ENCODE results near the gene DGKE.

Gene DGKE

GRCh38 chr17:56835264-56835585 lies 1.3 kb downstream of the DGKE start:
- H3K9me3 ChIP-seq (ENCODE audit: low read length) = no peaks in the 10 kb centered on the region
- no peaks in the 10 kb centered on the region for H3K27me3 ChIP-seq (ENCODE audit: insufficient read depth, low read length)
- peak overlapping the region; percentile 91 for H3K4me2 ChIP-seq (ENCODE audit: low read length)
- no peaks in the 10 kb centered on the region for H4K20me1 ChIP-seq (ENCODE audit: insufficient read depth, low read length)
- TF ChIP-seq EZH2 (IDR thresholded peaks at IDR 0.05; ENCODE audit: borderline replicate concordance, low read length) = no peak
- TF ChIP-seq CTCF (IDR thresholded peaks at IDR 0.05; ENCODE audit: low read length) = no peak
- H3K79me2 ChIP-seq (ENCODE audit: insufficient read depth, low read length) = peaks cover 23% of the 10 kb centered on the region
- peak overlapping the region; percentile 5 for H3K27ac ChIP-seq (ENCODE audit: low read depth, low read length, poor library complexity, severe bottlenecking)
- H3K36me3 ChIP-seq (ENCODE audit: insufficient read depth, low read length) = peaks cover 32% of the 10 kb centered on the region
- peak overlapping the region; percentile 83 for H3K4me3 ChIP-seq (ENCODE audit: low read depth, low read length, poor library complexity, severe bottlenecking)
- no peak overlapping the region for H2AFZ ChIP-seq (ENCODE audit: low read length)
- peak overlapping the region; percentile 82 for H3K9ac ChIP-seq (ENCODE audit: low read length)
- no peaks in the 10 kb centered on the region for H3K9me2 ChIP-seq (ENCODE audit: low read depth, low read length)
- H3F3A ChIP-seq (ENCODE audit: insufficient read depth, low read length) = no peaks in the 10 kb centered on the region
- H3K4me1 ChIP-seq (ENCODE audit: insufficient read depth, low read length, severe bottlenecking) = peaks cover 62% of the 10 kb centered on the region

DNA sequence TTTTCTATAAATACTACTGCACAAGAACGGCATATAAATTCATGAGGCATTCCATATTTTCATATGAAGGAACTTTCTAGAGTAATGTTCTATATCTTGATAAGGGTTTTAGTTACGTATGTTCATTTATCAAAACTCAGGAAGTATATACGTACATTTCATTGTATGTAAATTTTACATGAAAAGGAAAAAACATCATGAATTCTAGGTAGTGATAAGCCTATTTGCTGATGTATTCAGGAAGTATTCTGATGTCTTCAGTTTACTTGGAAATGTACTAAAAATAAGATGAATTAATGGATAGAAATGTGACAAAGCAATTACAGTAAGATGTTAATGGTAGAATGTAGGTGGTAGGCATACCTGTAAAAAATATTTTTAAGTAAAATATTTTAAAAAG lies 4.7 kb downstream of the DGKE start:
- no peak overlapping the region for H3K4me3 ChIP-seq (ENCODE audit: low read depth, low read length, poor library complexity, severe bottlenecking)
- H3K79me2 ChIP-seq (ENCODE audit: insufficient read depth, low read length) = peaks cover 23% of the 10 kb centered on the region
- no peaks in the 10 kb centered on the region for H3K9me2 ChIP-seq (ENCODE audit: low read depth, low read length)
- H3K27me3 ChIP-seq (ENCODE audit: insufficient read depth, low read length) = no peaks in the 10 kb centered on the region
- no peak overlapping the region for H3K9ac ChIP-seq (ENCODE audit: low read length)
- TF ChIP-seq CTCF (IDR thresholded peaks at IDR 0.05; ENCODE audit: low read length) (no peak), EZH2 (IDR thresholded peaks at IDR 0.05; ENCODE audit: borderline replicate concordance, low read length) (no peak)
- peaks cover 37% of the 10 kb centered on the region for H3K36me3 ChIP-seq (ENCODE audit: insufficient read depth, low read length)
- peak overlapping the region; percentile 12; the same call in 1 of the 2 replicates for H3K4me2 ChIP-seq (ENCODE audit: low read length)
- H3K27ac ChIP-seq (ENCODE audit: low read depth, low read length, poor library complexity, severe bottlenecking) = no peak overlapping the region
- no peaks in the 10 kb centered on the region for H3K9me3 ChIP-seq (ENCODE audit: low read length)
- no peaks in the 10 kb centered on the region for H3F3A ChIP-seq (ENCODE audit: insufficient read depth, low read length)
- no peak overlapping the region for H2AFZ ChIP-seq (ENCODE audit: low read length)
- peaks cover 41% of the 10 kb centered on the region for H3K4me1 ChIP-seq (ENCODE audit: insufficient read depth, low read length, severe bottlenecking)
- no peaks in the 10 kb centered on the region for H4K20me1 ChIP-seq (ENCODE audit: insufficient read depth, low read length)

- Histone ChIP-seq H3K9me3 (ENCODE audit: low read length) (no peaks in the 10 kb centered on the region), H3K4me3 (ENCODE audit: low read depth, low read length, poor library complexity, severe bottlenecking) (no peak overlapping the region), H3K27me3 (ENCODE audit: insufficient read depth, low read length) (no peaks in the 10 kb centered on the region), H4K20me1 (ENCODE audit: insufficient read depth, low read length) (no peaks in the 10 kb centered on the region), H3K79me2 (ENCODE audit: insufficient read depth, low read length) (peaks cover 9% of the 10 kb centered on the region; the same call in 1 of the 2 replicates), H3K36me3 (ENCODE audit: insufficient read depth, low read length) (peaks cover 45% of the 10 kb centered on the region), H3K27ac (ENCODE audit: low read depth, low read length, poor library complexity, severe bottlenecking) (no peak overlapping the region), H3K4me1 (ENCODE audit: insufficient read depth, low read length, severe bottlenecking) (peaks cover 13% of the 10 kb centered on the region), H3K9me2 (ENCODE audit: low read depth, low read length) (no peaks in the 10 kb centered on the region), H3K9ac (ENCODE audit: low read length) (no peak overlapping the region), H3K4me2 (ENCODE audit: low read length) (no peak overlapping the region), H2AFZ (ENCODE audit: low read length) (no peak overlapping the region), H3F3A (ENCODE audit: insufficient read depth, low read length) (no peaks in the 10 kb centered on the region)
- TF ChIP-seq EZH2 (IDR thresholded peaks at IDR 0.05; ENCODE audit: borderline replicate concordance, low read length) (no peak), CTCF (IDR thresholded peaks at IDR 0.05; ENCODE audit: low read length) (no peak)
Observed at GRCh38 chr17:56842577-56842976, 8.6 kb downstream of the DGKE start.

Data from OCI-LY1 (cell line).